GM10847 (cell line): ENCODE data around the gene PITPNC1.

Experiments
- POLR2A ChIP-seq: IDR thresholded peaks from 2 replicates; pipeline ENCODE4 v1.6.1; 2011; ENCODE audit not compliant: insufficient read length; ENCODE audit errors: extremely low read depth

Gene PITPNC1

GRCh38 chr17:67376737-67377487 is at the start of gene PITPNC1:
TSS of gene PITPNC1 (plus strand) at chr17:67377281.
- TF ChIP-seq POLR2A: peak; percentile 40

GRCh38 chr17:67328026-67328425 is 49.1 kb upstream of the PITPNC1 start:
- TF ChIP-seq POLR2A: no peak

GRCh38 chr17:67335245-67335835 is 41.7 kb upstream of the PITPNC1 start:
- TF ChIP-seq POLR2A: no peak

GRCh38 chr17:67336859-67337258 is 40.2 kb upstream of the PITPNC1 start:
- no peak for TF ChIP-seq POLR2A

- no peak for TF ChIP-seq POLR2A
Measured at GRCh38 chr17:67343237-67343636, 33.8 kb upstream of the PITPNC1 start.

GRCh38 chr17:67347826-67348225 is 29.3 kb upstream of the PITPNC1 start:
- no peak for TF ChIP-seq POLR2A

GRCh38 chr17:67349420-67349819 is 27.7 kb upstream of the PITPNC1 start:
- TF ChIP-seq POLR2A: no peak

GRCh38 chr17:67353161-67353560 is 23.9 kb upstream of the PITPNC1 start:
- TF ChIP-seq POLR2A: no peak

- no peak for TF ChIP-seq POLR2A
Measured at GRCh38 chr17:67353929-67354574, 23.0 kb upstream of the PITPNC1 start.

- no peak for TF ChIP-seq POLR2A
Measured at GRCh38 chr17:67358612-67359011, 18.5 kb upstream of the PITPNC1 start.

GRCh38 chr17:67359960-67360791 is 16.9 kb upstream of the PITPNC1 start:
- TF ChIP-seq POLR2A: no peak

GRCh38 chr17:67360880-67361279 is 16.2 kb upstream of the PITPNC1 start:
- TF ChIP-seq POLR2A: no peak

GRCh38 chr17:67362173-67362572 is 14.9 kb upstream of the PITPNC1 start:
- TF ChIP-seq POLR2A: no peak

- no peak for TF ChIP-seq POLR2A
Measured at GRCh38 chr17:67364847-67365737, 12.0 kb upstream of the PITPNC1 start.

GRCh38 chr17:67365738-67366192 is 11.3 kb upstream of the PITPNC1 start:
- no peak for TF ChIP-seq POLR2A
